Spleen (tissue), 11 donors: ENCODE measurements around the gene ZNF841. TPM values are rescaled to one million over a fixed set of nuclear protein-coding genes. Genes with fewer than 3 reads are reported as not detected.

Source experiments
- DNase-seq: peaks from one replicate; pipeline ENCODE4 v3.0.0-alpha.2; 2020
- H3K27ac ChIP-seq, 8 donors: fragments of 200-600 bp; sonication (generic) in 7 of 8; 1 replicate in 4 of 8; 2 replicates in 4 of 8; pipeline versions ENCODE4 v1.5.0 to v1.8.0; 2016 to 2021; ENCODE audit warnings: inconsistent platforms in 4 of 8, mild to moderate bottlenecking in 4 of 8, moderate library complexity in 1 of 8
- H3K27me3 ChIP-seq, 7 donors: fragments of 200-600 bp; sonication (generic) in 6 of 7; replicated peaks in 1 of 7; 1 replicate in 4 of 7; 2 replicates in 3 of 7; pipeline versions ENCODE4 v1.5.0 to v1.8.0; 2016 to 2021; ENCODE audit warnings: inconsistent platforms in 3 of 7, mild to moderate bottlenecking in 1 of 7
- H3K36me3 ChIP-seq, 6 donors: fragments of 200-600 bp; sonication (generic) in 5 of 6; 1 replicate in 4 of 6; 2 replicates in 2 of 6; pipeline versions ENCODE4 v1.5.0 to v1.8.0; 2016 to 2021; ENCODE audit warnings: inconsistent platforms in 2 of 6
- H3K4me1 ChIP-seq, 6 donors: fragments of 200-600 bp; sonication (generic) in 5 of 6; 1 replicate in 3 of 6; 2 replicates in 3 of 6; pipeline versions ENCODE4 v1.5.0 to v1.8.0; 2016 to 2021; ENCODE audit warnings: inconsistent platforms in 3 of 6
- H3K4me3 ChIP-seq, 8 donors: fragments of 200-600 bp; sonication (generic) in 7 of 8; 1 replicate in 4 of 8; 2 replicates in 4 of 8; pipeline versions ENCODE4 v1.5.0 to v1.8.0; 2016 to 2021; ENCODE audit warnings: inconsistent platforms in 4 of 8, mild to moderate bottlenecking in 4 of 8, moderate library complexity in 2 of 8
- H3K9me3 ChIP-seq, 8 donors: fragments of 200-600 bp; sonication (generic) in 7 of 8; 1 replicate in 4 of 8; 2 replicates in 4 of 8; pipeline versions ENCODE4 v1.5.0 to v1.8.0; 2016 to 2021; ENCODE audit warnings: inconsistent platforms in 4 of 8
- CTCF ChIP-seq, 11 experiments: fragments of 200-600 bp in 7 of 11; fragments of 450-650 bp in 4 of 11; sonication (generic) in 4 of 11; IDR thresholded peaks in 8 of 11; conservative IDR thresholded peaks in 3 of 11; 1 replicate in 7 of 11; 2 replicates in 4 of 11; pipeline versions ENCODE4 v1.4.0 to v1.8.0; 2016 to 2021; ENCODE audit warnings: antibody characterized with exemption in 11 of 11, inconsistent platforms in 4 of 11, mild to moderate bottlenecking in 1 of 11
- POLR2A ChIP-seq, 3 donors: fragments of 450-650 bp; IDR thresholded peaks; one replicate each; pipeline ENCODE4 v1.5.1; 2017; ENCODE audit warnings: antibody characterized with exemption in 3 of 3, mild to moderate bottlenecking in 1 of 3
- POLR2AphosphoS5 ChIP-seq, 3 donors: sonication (generic); formaldehyde crosslinking; IDR thresholded peaks; one replicate each; pipeline ENCODE4 v1.5.1; 2017; ENCODE audit warnings: antibody characterized with exemption in 3 of 3
- WGBS, 5 donors: extraction: QIAGEN DNeasy Blood & Tissue Kit in 3 of 5; methylation state at CpG; one replicate each; pipeline versions ENCODE4 v1.1.5 to v1.1.7; 2013 to 2018; 5-methylcytosine and 5-hydroxymethylcytosine counted together
- intact Hi-C: fragments of 100-400 bp; cut with DNase I; formaldehyde crosslinking; loops from one replicate; pipeline ENCODE4 v1.15.0; 2023; ENCODE audit warnings: low total_unique reads
- polyA plus RNA-seq, 3 donors: library from polyadenylated mRNA; stranded (reverse); fragments of 200-250 nt; gene quantifications; one replicate each; pipeline ENCODE4 v1.2.1, GENCODE V29; 2013
- total RNA-seq, 7 donors: library from RNA; depleted of rRNA in 3 of 7; stranded (reverse); fragments of >200 nt in 3 of 7; fragmentation: NEBNext Ultra II Directional in 4 of 7; extraction: Animal tissue kit (Norgen Biotek cat#: 25700) in 4 of 7; gene quantifications; one replicate each; pipeline versions ENCODE4 v1.1.0 to v1.2.1, GENCODE V29; 2016 to 2021
- donor health status: healthy with polysubstance abuse.
- donor health status: DM: no; HTN: no; CAD: no; lungs with moderate emphysema.
- donor health status: DM: no; HTN: no; CAD: no.
- donor health status: Bipolar disorder and iron deficiency.
- donor health status: healthy.
- donor health status: DM: no; HTN: no; CAD: no.
- donor health status: DM: yes; HTN: yes; CAD: no.

The ZNF841 gene
- total and polyA plus RNA-seq, 10 donors = 6.0 to 39.9 (median 28.1) TPM

DNA sequence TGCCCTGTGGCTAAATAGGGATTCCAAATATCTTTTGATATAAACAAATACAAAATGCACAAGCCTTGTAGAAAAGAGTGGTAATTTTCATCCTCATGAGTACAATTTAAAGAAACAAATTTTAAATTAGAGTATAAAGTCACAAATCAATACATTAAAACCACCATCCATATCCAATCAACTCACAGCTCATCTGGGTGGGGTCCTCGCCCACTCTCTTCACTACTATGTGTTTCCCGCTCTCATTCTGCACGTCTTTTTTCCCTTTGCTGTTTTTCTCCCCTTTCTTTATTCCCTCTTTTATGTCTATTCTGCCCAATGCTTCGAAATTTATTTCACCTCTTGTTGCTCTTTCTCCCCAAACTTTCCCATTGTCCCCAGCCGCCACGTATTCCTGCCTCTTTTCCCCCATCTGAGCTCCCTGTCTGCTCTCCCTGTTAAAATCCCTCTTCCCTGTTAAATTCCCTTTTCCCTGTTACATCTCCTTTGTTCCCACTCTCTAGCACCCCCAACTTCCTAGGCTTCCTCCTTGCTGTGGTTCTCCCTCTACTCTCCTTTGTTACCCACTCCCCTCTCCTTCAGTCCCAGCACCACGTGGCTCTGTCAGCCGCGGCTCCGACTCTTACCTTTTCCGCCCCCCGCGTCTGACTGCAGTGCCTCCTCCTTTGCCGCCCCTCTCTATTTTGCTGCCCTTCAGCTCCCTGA lies 42.9 kb upstream of the ZNF841 start:
- Histone ChIP-seq H3K36me3 (peaks cover 0 to 22% (median 0%) of the 10 kb centered on the region in 6 donors), H3K9me3 (peaks cover 0 to 54% (median 18%) of the 10 kb centered on the region in 8 donors), H3K4me1 (peaks cover 7 to 28% (median 23%) of the 10 kb centered on the region in 6 donors), H3K4me3 (peak overlapping the region; percentile 84 to 99 (median 91)), H3K27ac (peak overlapping the region; percentile 88 to 97 (median 94)), H3K27me3 (no peaks in the 10 kb centered on the region)
- no peak for TF ChIP-seq POLR2A (IDR thresholded peaks at IDR 0.05)
- DNase-seq = peak; percentile 74
- WGBS, 5 donors = 10 to 17% (median 14%) methylated on average over 14 of the region's 14 CpGs
- intact Hi-C loops = loop anchor here (2.0 kb wide), 1 partner anchor 98 kb away; no protein-coding TSS in a partner anchor

DNA sequence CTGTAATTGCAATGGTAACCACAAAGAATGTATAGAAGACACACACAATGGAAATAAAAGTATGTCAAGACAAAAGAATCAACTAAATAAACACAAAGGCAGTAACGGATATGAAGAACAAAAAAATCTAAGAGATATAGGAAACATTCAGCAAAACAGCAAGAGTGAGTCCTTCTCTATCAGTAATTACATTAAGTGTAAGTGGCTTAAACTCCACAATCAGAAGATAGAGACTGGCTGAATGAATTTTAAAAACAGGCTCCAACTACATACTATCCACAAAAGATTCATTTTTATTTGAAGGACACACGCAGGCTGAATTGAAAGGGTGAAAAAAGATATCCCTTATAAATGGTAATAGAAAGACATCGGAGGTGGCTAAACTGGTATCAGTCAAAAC lies 24.7 kb upstream of the ZNF841 start:
- Histone ChIP-seq H3K27ac (no peak overlapping the region), H3K9me3 (peaks cover 58 to 100% (median 100%) of the 10 kb centered on the region in 8 donors), H3K27me3 (no peaks in the 10 kb centered on the region), H3K36me3 (peaks cover 38 to 100% (median 99%) of the 10 kb centered on the region in 6 donors), H3K4me1 (no peaks in the 10 kb centered on the region), H3K4me3 (no peak overlapping the region)
- no peak for TF ChIP-seq POLR2A (IDR thresholded peaks at IDR 0.05)
- no peak for TF ChIP-seq CTCF (IDR thresholded peaks at IDR 0.05 in 8 of 11, conservative IDR thresholded peaks at IDR 0.05 in 3 of 11)
- TF ChIP-seq POLR2AphosphoS5 (IDR thresholded peaks at IDR 0.05) = no peak
- no peak for DNase-seq
- intact Hi-C loops = no loop called here
- 96 to 99% (median 98%) methylated on average over 3 of the region's 3 CpGs for WGBS, 5 donors

- TF ChIP-seq CTCF (IDR thresholded peaks at IDR 0.05 in 8 of 11, conservative IDR thresholded peaks at IDR 0.05 in 3 of 11) (no peak), POLR2A (IDR thresholded peaks at IDR 0.05) (no peak), POLR2AphosphoS5 (IDR thresholded peaks at IDR 0.05) (no peak)
- Histone ChIP-seq H3K4me3 (peak overlapping the region in 1 of 8 donors; percentile 34), H3K27me3 (no peaks in the 10 kb centered on the region), H3K36me3 (peaks cover 38 to 67% (median 55%) of the 10 kb centered on the region in 6 donors), H3K27ac (no peak overlapping the region), H3K4me1 (no peaks in the 10 kb centered on the region), H3K9me3 (peaks cover 76 to 100% (median 100%) of the 10 kb centered on the region in 8 donors)
- intact Hi-C loops = no loop called here
- DNase-seq = no peak
- WGBS, 5 donors = 95 to 99% (median 97%) methylated on average over 12 of the region's 12 CpGs
Observed at GRCh38 chr19:52115526-52116053, 20.0 kb upstream of the ZNF841 start.

DNA sequence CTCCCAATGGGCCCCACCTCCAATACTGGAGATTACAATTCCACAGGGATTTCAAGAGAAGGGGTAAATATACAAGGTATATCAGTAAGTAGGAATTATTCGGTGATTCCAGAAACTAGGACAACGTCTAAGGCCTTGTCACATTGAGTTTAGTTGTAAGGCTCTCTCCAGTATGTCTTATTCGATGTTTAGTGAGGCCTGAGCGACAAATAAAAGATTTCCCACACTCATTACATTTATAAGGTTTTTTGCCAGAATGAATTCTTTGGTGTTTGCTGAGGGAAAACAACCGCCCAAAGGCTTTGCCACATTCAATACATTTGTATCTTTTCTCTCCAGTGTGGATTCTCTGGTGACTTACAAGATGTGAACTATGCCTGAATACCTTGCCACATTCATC lies 19.1 kb upstream of the ZNF841 start:
- peak overlapping the region in 1 of 8 donors; percentile 34 for H3K4me3 ChIP-seq
- no peak overlapping the region for H3K27ac ChIP-seq
- H3K9me3 ChIP-seq = peaks cover 78 to 100% (median 100%) of the 10 kb centered on the region in 8 donors
- TF ChIP-seq CTCF (IDR thresholded peaks at IDR 0.05 in 8 of 11, conservative IDR thresholded peaks at IDR 0.05 in 3 of 11) (no peak), POLR2A (IDR thresholded peaks at IDR 0.05) (no peak), POLR2AphosphoS5 (IDR thresholded peaks at IDR 0.05) (no peak)
- H3K36me3 ChIP-seq = peaks cover 34 to 58% (median 47%) of the 10 kb centered on the region in 6 donors
- intact Hi-C loops = no loop called here
- no peaks in the 10 kb centered on the region for H3K27me3 ChIP-seq
- WGBS, 5 donors = 92 to 98% (median 96%) methylated on average over 5 of the region's 5 CpGs
- H3K4me1 ChIP-seq = no peaks in the 10 kb centered on the region
- no peak for DNase-seq
